ENCODE data around the gene SLC25A10. TPM values are rescaled to one million over a fixed set of nuclear protein-coding genes. Genes with fewer than 3 reads are reported as not detected.
A peak's percentile ranks its signal among the peaks of the same experiment; 100 is the strongest.

SLC25A10 gene
- total RNA-seq: 10 to 100 TPM in 1 of 4 donors, 1 to 10 TPM in 3; 5.9 to 11.4 (median 9.6) TPM
- polyA plus RNA-seq: 18.6 TPM
- long read RNA-seq, donor 1, transcript SLC25A10-202 (11 exons, 1,885 nt): major isoform, 41 of 55 reads
- long read RNA-seq, donor 1, partial matches to known transcripts: 3 of 55 reads
- long read RNA-seq, donor 1, other reads (novel, unspliced or antisense): 8 of 55 reads
- long read RNA-seq, donor 2, transcript SLC25A10-202 (11 exons, 1,885 nt): major isoform, 15 of 21 reads
- long read RNA-seq, donor 2, partial matches to known transcripts: 1 of 21 reads
- long read RNA-seq, donor 2, other reads (novel, unspliced or antisense): 4 of 21 reads
- long read RNA-seq, donor 3, transcript SLC25A10-202 (11 exons, 1,885 nt): major isoform, 12 of 17 reads
- long read RNA-seq, donor 3, partial matches to known transcripts: 2 of 17 reads
- long read RNA-seq, donor 3, other reads (novel, unspliced or antisense): 3 of 17 reads
- long read RNA-seq, donor 4, transcript SLC25A10-202 (11 exons, 1,885 nt): major isoform, 26 of 31 reads
- long read RNA-seq, donor 4, partial matches to known transcripts: 0 of 31 reads
- long read RNA-seq, donor 4, other reads (novel, unspliced or antisense): 1 of 31 reads

- Histone ChIP-seq H3K4me3 (ENCODE audit: low read length) (peak within 1 kb of the TSS; percentile 82), H3K4me1 (ENCODE audit: control insufficient read depth, insufficient read depth, low read length) (peaks cover 8% of the 10 kb centered on the region), H3K27me3 (ENCODE audit: control insufficient read depth, insufficient read depth) (no peaks in the 10 kb centered on the region), H3K27ac (ENCODE audit: low read length) (no peak within 1 kb of the TSS), H3K9me3 (ENCODE audit: control insufficient read depth, low read length) (no peaks in the 10 kb centered on the region)
- ATAC-seq (peak; percentile 62 to 73), DNase-seq (peak; percentile 66 to 92 (median 89))
- WGBS: under 1% methylated on average over 89 of the region's 89 CpGs
- intact Hi-C loops (cut with DNase I): no loop called here
Measured at GRCh38 chr17:81711814-81712467, at the start of gene SLC25A10. Gene SLC25A10, plus strand, starts transcription at chr17:81712284. Its CDS starts 143 bp downstream, at chr17:81712427.

- peaks cover 2% of the 10 kb centered on the region for H3K4me1 ChIP-seq (ENCODE audit: control insufficient read depth, insufficient read depth, low read length)
- WGBS: 73% methylated on average over 7 of the region's 7 CpGs
- no peak overlapping the region for H3K27ac ChIP-seq (ENCODE audit: low read length)
- peak in 1 of 3 donors; percentile 40 for DNase-seq
- H3K9me3 ChIP-seq (ENCODE audit: control insufficient read depth, low read length): no peaks in the 10 kb centered on the region
- no peaks in the 10 kb centered on the region for H3K27me3 ChIP-seq (ENCODE audit: control insufficient read depth, insufficient read depth)
- no peak overlapping the region for H3K4me3 ChIP-seq (ENCODE audit: low read length)
- no peak for ATAC-seq
- intact Hi-C loops (cut with DNase I): no loop called here
Measured at GRCh38 chr17:81664051-81664470, 48.0 kb upstream of the SLC25A10 start.

- H3K9me3 ChIP-seq (ENCODE audit: control insufficient read depth, low read length): no peaks in the 10 kb centered on the region
- ATAC-seq (peak; percentile 33 to 44), DNase-seq (peak in 2 of 3 donors; percentile 58 to 60)
- peaks cover 2% of the 10 kb centered on the region for H3K4me1 ChIP-seq (ENCODE audit: control insufficient read depth, insufficient read depth, low read length)
- WGBS: 61% methylated on average over 30 of the region's 30 CpGs
- H3K27ac ChIP-seq (ENCODE audit: low read length): peak overlapping the region; percentile 68
- intact Hi-C loops (cut with DNase I): no loop called here
- peak overlapping the region; percentile 74 for H3K4me3 ChIP-seq (ENCODE audit: low read length)
- H3K27me3 ChIP-seq (ENCODE audit: control insufficient read depth, insufficient read depth): no peaks in the 10 kb centered on the region
Measured at GRCh38 chr17:81665205-81666091, 46.6 kb upstream of the SLC25A10 start.

DNA sequence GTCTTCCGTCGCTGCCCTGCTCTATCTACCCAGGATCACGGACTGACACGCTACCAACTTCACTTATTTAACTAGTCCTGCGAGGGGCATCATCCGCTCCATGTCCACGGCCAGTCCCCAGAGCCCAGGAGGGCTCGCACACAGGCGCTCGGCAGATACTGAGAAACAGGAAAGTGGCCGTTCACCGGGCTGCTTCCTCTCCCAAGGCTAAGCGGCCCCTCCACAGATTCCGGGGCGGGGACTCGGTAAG lies 46.1 kb upstream of the SLC25A10 start:
- Histone ChIP-seq H3K4me3 (ENCODE audit: low read length) (peak overlapping the region; percentile 74), H3K9me3 (ENCODE audit: control insufficient read depth, low read length) (no peaks in the 10 kb centered on the region), H3K4me1 (ENCODE audit: control insufficient read depth, insufficient read depth, low read length) (peaks cover 2% of the 10 kb centered on the region), H3K27me3 (ENCODE audit: control insufficient read depth, insufficient read depth) (no peaks in the 10 kb centered on the region), H3K27ac (ENCODE audit: low read length) (peak overlapping the region; percentile 68)
- 0% methylated on average over 16 of the region's 16 CpGs for WGBS
- ATAC-seq: peak in 1 of 2 donors; percentile 28
- no peak for DNase-seq
- intact Hi-C loops (cut with DNase I): no loop called here

DNA sequence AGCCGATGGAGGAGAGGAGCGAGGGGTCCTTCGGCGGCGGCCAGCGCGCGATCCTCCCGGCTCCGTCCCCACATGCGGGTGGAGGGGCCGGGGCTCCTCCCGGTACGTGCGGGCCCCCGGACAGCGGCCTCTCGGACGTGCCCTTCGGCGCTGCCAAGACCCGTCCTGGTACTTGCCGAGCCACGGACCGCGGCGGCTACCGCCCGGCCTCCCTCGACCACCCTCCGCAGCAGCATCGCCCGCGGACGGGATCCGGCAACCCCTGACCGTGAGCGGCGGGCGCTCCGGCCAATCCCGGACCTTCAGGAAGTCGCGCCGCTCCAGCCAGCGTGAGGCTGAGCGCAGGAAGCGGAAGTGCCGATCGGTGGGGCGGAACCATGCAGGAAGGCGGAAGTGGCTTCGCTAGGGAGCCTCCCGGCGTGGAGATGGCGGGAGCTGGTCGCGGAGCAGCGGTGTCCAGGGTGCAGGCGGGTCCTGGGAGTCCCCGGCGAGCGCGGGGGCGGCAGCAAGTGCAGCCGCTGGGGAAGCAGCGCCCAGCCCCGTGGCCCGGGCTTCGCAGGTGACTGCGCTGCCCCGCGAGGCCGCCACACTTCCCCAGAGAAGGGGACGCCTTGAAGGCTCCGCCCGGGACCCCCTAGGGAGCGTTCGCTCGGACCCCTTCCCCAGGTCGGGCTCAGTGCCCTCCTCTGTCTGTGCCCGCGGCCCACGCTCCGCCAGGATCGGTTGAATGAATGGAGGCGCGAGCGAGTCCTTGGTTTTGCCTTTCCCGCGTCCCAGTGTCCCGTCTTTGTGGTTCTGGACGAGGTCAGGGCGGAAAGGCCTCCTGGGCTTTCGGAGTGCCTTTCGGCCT lies 45.5 kb upstream of the SLC25A10 start, which contains the start of the genes CCDC137 and OXLD1:
Gene CCDC137 (plus strand): TSS at position 396 of the 850 bp plus-strand sequence. CDS start 30 bp downstream, at position 426.
Gene OXLD1 (minus strand): TSS at position 264 of the 850 bp plus-strand sequence. CDS start 28 bp downstream, at position 236.
- Histone ChIP-seq H3K9me3 (ENCODE audit: control insufficient read depth, low read length) (no peaks in the 10 kb centered on the region), H3K27me3 (ENCODE audit: control insufficient read depth, insufficient read depth) (no peaks in the 10 kb centered on the region), H3K4me3 (ENCODE audit: low read length) (peak within 1 kb of the TSS; percentile 74), H3K27ac (ENCODE audit: low read length) (peak within 1 kb of the TSS; percentile 68), H3K4me1 (ENCODE audit: control insufficient read depth, insufficient read depth, low read length) (peaks cover 2% of the 10 kb centered on the region)
- WGBS: under 1% methylated on average over 96 of the region's 96 CpGs
- ATAC-seq (peak; percentile 98 to 99), DNase-seq (peak; percentile 98 to 99 (median 99))
- intact Hi-C loops (cut with DNase I): no loop called here

GRCh38 chr17:81667754-81668153 lies 44.3 kb upstream of the SLC25A10 start:
- DNase-seq (peak in 1 of 3 donors; percentile 49), ATAC-seq (no peak)
- Histone ChIP-seq H3K4me1 (ENCODE audit: control insufficient read depth, insufficient read depth, low read length) (peaks cover 2% of the 10 kb centered on the region), H3K27ac (ENCODE audit: low read length) (no peak overlapping the region), H3K4me3 (ENCODE audit: low read length) (no peak overlapping the region), H3K9me3 (ENCODE audit: control insufficient read depth, low read length) (no peaks in the 10 kb centered on the region), H3K27me3 (ENCODE audit: control insufficient read depth, insufficient read depth) (no peaks in the 10 kb centered on the region)
- WGBS: 88% methylated on average over 18 of the region's 18 CpGs
- intact Hi-C loops (cut with DNase I): no loop called here

DNA sequence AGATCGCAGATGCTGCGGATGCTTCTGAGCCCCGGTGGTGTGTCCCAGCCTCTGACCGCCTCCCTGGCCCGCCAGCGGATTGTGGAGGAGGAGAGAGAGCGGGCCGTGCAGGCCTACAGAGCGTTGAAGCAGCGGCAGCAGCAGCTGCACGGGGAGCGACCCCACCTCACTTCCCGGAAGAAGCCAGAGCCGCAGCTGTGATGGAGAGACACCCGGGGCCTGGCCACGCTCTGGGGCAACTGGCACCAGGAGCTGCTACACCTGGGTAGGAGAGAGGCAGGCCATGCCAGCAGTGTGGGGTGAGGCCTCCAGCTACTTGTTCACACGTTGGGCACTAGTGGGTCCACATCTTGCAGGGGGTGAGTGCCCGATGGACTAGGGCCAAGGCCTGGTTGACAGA lies 39.6 kb upstream of the SLC25A10 start:
- Histone ChIP-seq H3K4me3 (ENCODE audit: low read length) (no peak overlapping the region), H3K4me1 (ENCODE audit: control insufficient read depth, insufficient read depth, low read length) (no peaks in the 10 kb centered on the region), H3K27ac (ENCODE audit: low read length) (no peak overlapping the region), H3K27me3 (ENCODE audit: control insufficient read depth, insufficient read depth) (no peaks in the 10 kb centered on the region), H3K9me3 (ENCODE audit: control insufficient read depth, low read length) (no peaks in the 10 kb centered on the region)
- 83% methylated on average over 18 of the region's 18 CpGs for WGBS
- no peak for ATAC-seq
- intact Hi-C loops (cut with DNase I): no loop called here
- peak in 1 of 3 donors; percentile 44 for DNase-seq

DNA sequence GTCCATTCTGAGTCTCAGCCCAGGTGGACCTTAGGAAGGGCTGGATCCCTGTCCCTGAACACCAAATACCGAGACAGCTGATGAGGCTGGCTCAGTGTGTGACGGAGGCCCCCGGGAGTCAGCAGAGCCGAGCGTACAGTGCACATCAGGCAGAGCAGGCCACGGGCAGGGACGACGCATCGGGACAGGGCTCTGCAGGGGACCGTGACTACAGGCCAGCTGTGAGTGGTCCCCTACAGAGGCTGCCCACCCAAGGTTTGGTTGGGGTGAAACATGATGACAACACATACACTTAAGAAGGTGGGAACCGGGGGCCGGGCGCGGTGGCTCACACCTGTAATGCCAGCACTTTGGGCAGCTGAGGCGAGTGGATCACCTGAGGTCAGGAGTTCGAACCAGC lies 39.1 kb upstream of the SLC25A10 start:
- peak in 1 of 2 donors; percentile 9 for ATAC-seq
- WGBS: 87% methylated on average over 16 of the region's 16 CpGs
- intact Hi-C loops (cut with DNase I): no loop called here

GRCh38 chr17:81673561-81674258 lies 38.4 kb upstream of the SLC25A10 start:
- Histone ChIP-seq H3K27ac (ENCODE audit: low read length) (no peak overlapping the region), H3K27me3 (ENCODE audit: control insufficient read depth, insufficient read depth) (no peaks in the 10 kb centered on the region), H3K4me3 (ENCODE audit: low read length) (no peak overlapping the region), H3K9me3 (ENCODE audit: control insufficient read depth, low read length) (no peaks in the 10 kb centered on the region), H3K4me1 (ENCODE audit: control insufficient read depth, insufficient read depth, low read length) (no peaks in the 10 kb centered on the region)
- WGBS: 78% methylated on average over 18 of the region's 18 CpGs
- DNase-seq (peak in 1 of 3 donors; percentile 56), ATAC-seq (no peak)
- intact Hi-C loops (cut with DNase I): no loop called here

More for the DNA sequence above, 39.1 kb upstream of the SLC25A10 start:
- Histone ChIP-seq H3K9me3 (ENCODE audit: control insufficient read depth, low read length) (no peaks in the 10 kb centered on the region), H3K4me3 (ENCODE audit: low read length) (no peak overlapping the region), H3K27ac (ENCODE audit: low read length) (no peak overlapping the region), H3K4me1 (ENCODE audit: control insufficient read depth, insufficient read depth, low read length) (no peaks in the 10 kb centered on the region), H3K27me3 (ENCODE audit: control insufficient read depth, insufficient read depth) (no peaks in the 10 kb centered on the region)
- peak in 1 of 3 donors; percentile 40 for DNase-seq

Data from right cardiac atrium (tissue), 5 donors.